Fibroblast of villous mesenchyme (primary cell): ENCODE measurements around the gene ANKRD37. TPM values are rescaled to one million over a fixed set of nuclear protein-coding genes. Genes with fewer than 3 reads are reported as not detected.

Source experiments
- DNase-seq: peaks from one replicate; pipeline ENCODE4 v3.0.0-alpha.2; 2010; ENCODE audit warnings: low read depth
- H3K4me3 ChIP-seq: 2 replicates; pipeline ENCODE4 v1.5.1; 2011; ENCODE audit warnings: low read depth, mild to moderate bottlenecking, low read length
- total RNA-seq: library from RNA; depleted of rRNA; stranded (reverse); fragments of >200 nt; gene quantifications from 2 replicates; pipeline ENCODE4 v1.2.3, GENCODE V29; 2012
- TF ChIP-seq, protein P1 (sequence below): IDR thresholded peaks from 2 replicates; pipeline ENCODE4 v1.5.1; 2012; ENCODE audit warnings: low read depth, mild to moderate bottlenecking, low read length; ENCODE audit not compliant: insufficient read depth

ANKRD37 gene
- total RNA-seq, 1 donor = 3.0 TPM

DNA sequence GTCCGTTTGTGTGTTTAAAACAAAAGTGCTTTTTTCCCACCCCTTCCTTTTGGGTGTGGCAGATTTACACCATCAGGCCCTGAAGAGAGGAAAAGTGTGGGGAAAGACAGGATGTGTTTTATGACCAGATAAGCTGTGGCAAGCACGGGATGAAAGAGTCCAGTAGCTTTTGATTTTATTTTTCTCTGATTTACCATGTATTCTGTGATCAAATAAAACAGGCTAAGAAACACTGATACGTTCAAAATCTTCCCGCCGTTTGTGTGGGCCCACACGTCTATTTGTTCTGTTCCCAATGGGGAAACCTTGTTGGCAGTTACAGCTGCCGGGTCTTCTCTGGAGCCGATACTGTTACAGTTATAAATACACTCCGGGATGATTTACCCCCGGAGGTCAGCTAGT, 11.7 kb upstream of the ANKRD37 start:
- peak; percentile 89 for DNase-seq
- peak overlapping the region; percentile 26 for H3K4me3 ChIP-seq
- TF ChIP-seq, protein P1, sequence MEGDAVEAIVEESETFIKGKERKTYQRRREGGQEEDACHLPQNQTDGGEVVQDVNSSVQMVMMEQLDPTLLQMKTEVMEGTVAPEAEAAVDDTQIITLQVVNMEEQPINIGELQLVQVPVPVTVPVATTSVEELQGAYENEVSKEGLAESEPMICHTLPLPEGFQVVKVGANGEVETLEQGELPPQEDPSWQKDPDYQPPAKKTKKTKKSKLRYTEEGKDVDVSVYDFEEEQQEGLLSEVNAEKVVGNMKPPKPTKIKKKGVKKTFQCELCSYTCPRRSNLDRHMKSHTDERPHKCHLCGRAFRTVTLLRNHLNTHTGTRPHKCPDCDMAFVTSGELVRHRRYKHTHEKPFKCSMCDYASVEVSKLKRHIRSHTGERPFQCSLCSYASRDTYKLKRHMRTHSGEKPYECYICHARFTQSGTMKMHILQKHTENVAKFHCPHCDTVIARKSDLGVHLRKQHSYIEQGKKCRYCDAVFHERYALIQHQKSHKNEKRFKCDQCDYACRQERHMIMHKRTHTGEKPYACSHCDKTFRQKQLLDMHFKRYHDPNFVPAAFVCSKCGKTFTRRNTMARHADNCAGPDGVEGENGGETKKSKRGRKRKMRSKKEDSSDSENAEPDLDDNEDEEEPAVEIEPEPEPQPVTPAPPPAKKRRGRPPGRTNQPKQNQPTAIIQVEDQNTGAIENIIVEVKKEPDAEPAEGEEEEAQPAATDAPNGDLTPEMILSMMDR = no peak

- DNase-seq = no peak
- no peak overlapping the region for H3K4me3 ChIP-seq
- TF ChIP-seq, protein P1 = no peak
Observed at GRCh38 chr4:185387957-185388356, 8.7 kb upstream of the ANKRD37 start.

DNA sequence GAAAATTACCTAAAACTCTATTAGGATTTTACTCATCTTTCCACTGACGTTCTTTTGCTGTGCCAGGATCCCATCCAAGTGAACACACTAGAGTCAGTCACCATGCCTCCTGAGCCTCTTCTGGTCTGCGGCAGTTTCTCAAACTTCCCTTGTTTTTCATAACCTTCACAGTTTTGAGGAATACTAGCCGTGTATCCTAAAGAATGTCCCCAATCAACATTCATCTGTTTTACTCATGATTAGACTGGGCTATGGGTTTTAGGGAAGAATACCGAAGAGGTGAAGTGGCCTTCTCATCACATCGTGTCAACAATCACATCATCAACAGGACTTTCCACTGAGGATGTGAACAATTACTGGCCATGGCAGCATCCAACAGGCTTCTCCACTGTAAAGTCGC, 5.7 kb upstream of the ANKRD37 start:
- TF ChIP-seq, protein P1 = no peak
- no peak for DNase-seq
- no peak overlapping the region for H3K4me3 ChIP-seq

DNA sequence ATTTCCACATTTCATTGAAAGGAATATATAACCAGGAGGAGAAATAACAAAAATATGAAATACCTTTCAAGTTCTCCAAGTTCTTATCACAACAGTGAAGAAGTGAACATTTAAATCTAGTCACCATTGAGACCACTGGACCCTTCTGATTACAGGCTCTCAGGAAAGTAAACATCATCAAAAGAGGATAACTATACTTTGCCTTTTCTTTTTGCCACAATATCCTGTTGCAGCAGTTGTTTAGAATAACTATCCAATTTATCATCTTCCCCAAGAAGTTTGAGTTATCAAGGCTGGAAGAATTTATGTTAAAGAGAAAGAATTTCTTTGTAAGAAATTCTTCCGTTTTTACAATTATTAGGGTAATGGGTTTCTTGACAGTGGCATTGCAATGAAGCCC, 4.5 kb upstream of the ANKRD37 start:
- TF ChIP-seq, protein P1 = no peak
- no peak overlapping the region for H3K4me3 ChIP-seq
- no peak for DNase-seq

DNA sequence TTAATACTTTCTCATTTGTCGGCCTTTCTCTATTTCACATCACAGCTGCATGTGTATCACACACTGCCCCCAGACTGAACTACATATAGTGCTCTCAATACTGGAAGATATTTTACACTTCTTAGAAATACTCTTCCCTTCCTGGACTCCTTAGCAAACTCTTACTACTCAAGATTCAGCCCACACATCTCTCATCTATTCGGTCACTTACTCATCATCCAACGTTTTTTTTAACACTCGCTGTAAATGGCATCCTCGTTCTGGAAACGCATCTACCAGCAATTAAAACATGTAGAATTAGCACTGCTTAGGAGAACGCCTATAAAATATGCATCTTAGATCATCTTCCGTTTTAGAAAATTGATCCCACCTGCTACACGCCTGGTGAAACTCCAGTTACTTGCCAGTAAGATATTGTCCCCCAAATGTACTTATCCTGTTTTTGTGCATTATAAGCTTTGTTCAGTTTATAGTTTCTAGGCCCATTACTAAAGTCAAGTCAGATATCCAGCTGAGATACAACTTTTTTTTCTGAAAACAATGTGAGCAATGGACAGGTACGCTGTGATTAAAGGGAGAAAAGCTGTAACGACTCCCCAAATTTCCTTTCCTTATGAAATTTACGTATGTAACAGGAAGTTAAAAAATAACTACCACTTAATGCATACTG, 1.9 kb upstream of the ANKRD37 start:
- TF ChIP-seq, protein P1 = no peak
- no peak for DNase-seq
- peak overlapping the region; percentile 80 for H3K4me3 ChIP-seq

DNA sequence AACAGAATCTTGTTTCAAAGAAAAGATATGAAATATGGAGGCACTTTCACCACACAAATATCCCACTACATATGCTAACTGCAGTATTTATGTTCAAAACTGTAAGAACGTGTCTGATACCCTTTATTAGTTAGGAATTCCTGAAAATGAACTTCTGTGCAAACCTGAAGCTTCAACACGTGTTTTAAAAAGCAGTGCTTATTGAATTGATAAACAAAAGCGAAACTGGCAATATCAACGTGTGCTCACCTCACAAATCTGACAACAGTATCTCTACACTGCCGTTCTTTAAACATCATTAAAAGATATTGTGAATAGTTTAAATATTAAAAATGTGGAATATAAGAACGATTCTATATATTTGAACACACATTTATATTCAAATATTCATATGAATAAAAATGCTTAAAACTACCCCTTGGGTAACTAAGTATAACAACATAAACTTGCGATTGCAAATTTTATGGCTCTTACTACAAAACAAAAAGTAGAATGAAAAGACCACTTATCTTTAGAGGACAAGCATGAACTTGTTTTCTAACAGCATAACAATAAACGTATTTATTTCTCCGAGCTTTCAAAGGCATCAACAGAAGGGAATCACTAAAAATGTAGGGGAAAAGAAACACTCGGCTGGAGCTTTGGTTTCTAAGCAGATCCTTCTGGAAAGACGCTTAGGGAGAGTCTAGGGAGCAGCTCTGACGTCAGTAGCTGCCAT, 1.2 kb upstream of the ANKRD37 start, which contains the start of gene LRP2BP:
Gene LRP2BP (minus strand): TSS at position 687 of the 718 bp plus-strand sequence. CDS start 17,738 bp downstream, outside the sequence.
- H3K4me3 ChIP-seq = peak within 1 kb of the TSS; percentile 80
- TF ChIP-seq, protein P1 = no peak
- peak; percentile 44 for DNase-seq
